Peyer's patch (tissue), 4 donors: Measurements from ENCODE around the gene TEX51.

Experiments used
- POLR2A ChIP-seq, 2 donors: fragments of 450-650 bp; IDR thresholded peaks; one replicate each; pipeline ENCODE4 v1.5.1; 2017; ENCODE audit warnings: antibody characterized with exemption in 2 of 2, mild to moderate bottlenecking in 2 of 2, moderate library complexity in 2 of 2
- TF ChIP-seq, protein P1 (sequence below), 6 experiments: fragments of 450-650 bp in 4 of 6; fragments of 200-600 bp in 2 of 6; sonication (generic) in 1 of 6; IDR thresholded peaks; one replicate each; pipeline ENCODE4 v1.5.1; 2017 to 2019; ENCODE audit warnings: antibody characterized with exemption in 6 of 6, mild to moderate bottlenecking in 3 of 6, moderate library complexity in 1 of 6

- TF ChIP-seq POLR2A (IDR thresholded peaks at IDR 0.05) = no peak
- TF ChIP-seq, protein P1, sequence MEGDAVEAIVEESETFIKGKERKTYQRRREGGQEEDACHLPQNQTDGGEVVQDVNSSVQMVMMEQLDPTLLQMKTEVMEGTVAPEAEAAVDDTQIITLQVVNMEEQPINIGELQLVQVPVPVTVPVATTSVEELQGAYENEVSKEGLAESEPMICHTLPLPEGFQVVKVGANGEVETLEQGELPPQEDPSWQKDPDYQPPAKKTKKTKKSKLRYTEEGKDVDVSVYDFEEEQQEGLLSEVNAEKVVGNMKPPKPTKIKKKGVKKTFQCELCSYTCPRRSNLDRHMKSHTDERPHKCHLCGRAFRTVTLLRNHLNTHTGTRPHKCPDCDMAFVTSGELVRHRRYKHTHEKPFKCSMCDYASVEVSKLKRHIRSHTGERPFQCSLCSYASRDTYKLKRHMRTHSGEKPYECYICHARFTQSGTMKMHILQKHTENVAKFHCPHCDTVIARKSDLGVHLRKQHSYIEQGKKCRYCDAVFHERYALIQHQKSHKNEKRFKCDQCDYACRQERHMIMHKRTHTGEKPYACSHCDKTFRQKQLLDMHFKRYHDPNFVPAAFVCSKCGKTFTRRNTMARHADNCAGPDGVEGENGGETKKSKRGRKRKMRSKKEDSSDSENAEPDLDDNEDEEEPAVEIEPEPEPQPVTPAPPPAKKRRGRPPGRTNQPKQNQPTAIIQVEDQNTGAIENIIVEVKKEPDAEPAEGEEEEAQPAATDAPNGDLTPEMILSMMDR (IDR thresholded peaks at IDR 0.05) = no peak
Measured at GRCh38 chr2:126949775-126950174, 51.1 kb downstream of the TEX51 start.
